ENCODE measurements around the gene SAPCD2.

- TF ChIP-seq GATA2 (IDR thresholded peaks at IDR 0.05; ENCODE audit: low read depth, low read length) (no peak), GATA3 (IDR thresholded peaks at IDR 0.05; ENCODE audit: low read depth, low read length) (no peak)
These were observed 8.5 kb upstream of the SAPCD2 start for GRCh38 chr9:137078701-137079400.
